GM23248 (cell line): ENCODE measurements around the gene SLC10A6.

Experiments
- EZH2 ChIP-seq: fragments of 200-600 bp; sonication (generic); IDR thresholded peaks from 2 replicates; pipeline ENCODE4 v1.6.1; 2018; ENCODE audit warnings: antibody characterized with exemption, mild to moderate bottlenecking; ENCODE audit not compliant: insufficient read depth, poor library complexity, severe bottlenecking
- EZH2phosphoT487 ChIP-seq: fragments of 200-600 bp; sonication (generic); IDR thresholded peaks from 2 replicates; pipeline ENCODE4 v1.6.1; 2018; ENCODE audit warnings: antibody characterized with exemption, moderate library complexity, mild to moderate bottlenecking, low read depth; ENCODE audit not compliant: insufficient read depth

DNA sequence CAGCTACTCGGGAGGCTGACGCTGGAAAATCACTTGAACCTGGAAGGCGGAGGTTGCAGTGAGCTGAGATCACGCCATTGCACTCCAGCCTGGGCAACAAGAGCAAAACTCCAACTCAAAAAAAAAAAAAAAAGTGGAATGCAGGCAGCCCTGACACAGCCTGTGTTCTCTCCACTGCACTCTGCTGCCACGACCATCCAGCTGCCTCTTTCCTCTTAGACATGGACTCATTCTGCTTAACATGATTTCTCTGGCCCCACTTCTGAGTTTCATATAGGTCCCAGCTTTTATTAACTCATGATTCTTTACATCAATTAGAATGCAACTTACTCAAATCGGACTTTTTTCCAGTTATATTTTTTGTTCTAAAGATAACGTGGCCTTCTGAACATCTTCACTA, 29.6 kb downstream of the SLC10A6 start:
- no peak for TF ChIP-seq EZH2phosphoT487
- no peak for TF ChIP-seq EZH2
